HUDEP-2 (cell line): Measurements from ENCODE around the gene RASIP1.
"Not testable (repeated sequence)": the region's sequence is repeated elsewhere in the genome, so short reads cannot be mapped to it uniquely, and the experiment has no call there.

Source experiments
- DNase-seq, 76 experiments: peaks; one replicate each; lab custom pipeline; 2025; ENCODE audit not compliant: unreplicated experiment in 76 of 76; lab: John Stamatoyannopoulos, UW

Gene RASIP1

GRCh38 chr19:48714759-48715675 lies 25.4 kb downstream of the RASIP1 start:
- DNase-seq: no peak

GRCh38 chr19:48713864-48714755 lies 26.3 kb downstream of the RASIP1 start:
- DNase-seq: peak; percentile 93 to 100 (median 99)

GRCh38 chr19:48713041-48713863 lies 27.2 kb downstream of the RASIP1 start:
- peak in 5 of 76 experiments; percentile 6 to 29 (median 10) for DNase-seq

GRCh38 chr19:48711106-48711662 lies 29.2 kb downstream of the RASIP1 start:
- DNase-seq: no peak

- no peak for DNase-seq
These were observed 31.9 kb downstream of the RASIP1 start for GRCh38 chr19:48708471-48708870.

- no peak for DNase-seq
These were observed 35.0 kb downstream of the RASIP1 start for GRCh38 chr19:48705431-48705830.

- no peak for DNase-seq
These were observed 37.1 kb downstream of the RASIP1 start for GRCh38 chr19:48703316-48703715.

- DNase-seq: no peak
These were observed 37.7 kb downstream of the RASIP1 start for GRCh38 chr19:48702701-48703100.

- DNase-seq: peak in 71 of 76 experiments; percentile 54 to 95 (median 86)
These were observed 42.4 kb downstream of the RASIP1 start for GRCh38 chr19:48698046-48698445.

- DNase-seq: no peak
These were observed 43.9 kb downstream of the RASIP1 start for GRCh38 chr19:48696353-48697010.

- DNase-seq: no peak
These were observed 44.6 kb downstream of the RASIP1 start, which contains the start of gene FUT2 for GRCh38 chr19:48695743-48696352. Gene FUT2 (plus strand): TSS chr19:48695971. CDS start chr19:48702957, 6,986 bp downstream.

- DNase-seq: not testable (repeated sequence)
These were observed 46.8 kb downstream of the RASIP1 start for GRCh38 chr19:48693629-48694028.

- DNase-seq: no peak
These were observed 51.0 kb downstream of the RASIP1 start for GRCh38 chr19:48689449-48689848.

- DNase-seq: no peak
These were observed 52.6 kb downstream of the RASIP1 start for GRCh38 chr19:48687776-48688175.

GRCh38 chr19:48686637-48687036 lies 53.8 kb downstream of the RASIP1 start:
- not testable (repeated sequence) for DNase-seq

GRCh38 chr19:48686088-48686487 lies 54.3 kb downstream of the RASIP1 start:
- DNase-seq: peak in 1 of 76 experiments; percentile 17

- DNase-seq: no peak
These were observed 54.8 kb downstream of the RASIP1 start for GRCh38 chr19:48685583-48685982.

- no peak for DNase-seq
These were observed 57.1 kb downstream of the RASIP1 start for GRCh38 chr19:48683349-48683748.

- DNase-seq: peak in 64 of 76 experiments; percentile 18 to 89 (median 68)
These were observed 59.3 kb downstream of the RASIP1 start for GRCh38 chr19:48681127-48681470.
